HepG2 (cell line): ENCODE data around the gene EMC9. TPM values are rescaled to one million over a fixed set of nuclear protein-coding genes. Genes with fewer than 3 reads are reported as not detected.

Source experiments
- CC2D1A ChIP-seq: sonication (generic); formaldehyde crosslinking; IDR thresholded peaks from 2 replicates; pipeline ENCODE4 v1.8.1; 2023; ENCODE audit warnings: mild to moderate bottlenecking, missing genetic modification reagents
- DMAP1 ChIP-seq: IDR thresholded peaks from 2 replicates; pipeline ENCODE4 v1.6.1; 2016
- EP300 ChIP-seq, 3 experiments: sonication (generic) in 1 of 3; formaldehyde crosslinking in 1 of 3; IDR thresholded peaks; 2 replicates each; pipeline versions ENCODE4 v1.5.1 to v1.6.1; 2011 to 2020; ENCODE audit warnings: low read depth in 2 of 3, low read length in 2 of 3, borderline replicate concordance in 1 of 3, improper control_type of control experiment in 1 of 3, mild to moderate bottlenecking in 1 of 3, missing genetic modification reagents in 1 of 3, moderate library complexity in 1 of 3
- HMGXB4 ChIP-seq, 2 experiments: sonication (generic) in 1 of 2; formaldehyde crosslinking in 1 of 2; IDR thresholded peaks; 2 replicates each; pipeline versions ENCODE4 v1.4.0 to v1.6.1; 2018 to 2020; ENCODE audit warnings: missing genetic modification reagents in 2 of 2, borderline replicate concordance in 1 of 2, low read depth in 1 of 2, mild to moderate bottlenecking in 1 of 2, missing biosample characterization in 1 of 2
- KDM1A ChIP-seq: IDR thresholded peaks from 2 replicates; pipeline ENCODE4 v1.6.1; 2016; ENCODE audit warnings: missing compliant biosample characterization
- MED8 ChIP-seq: sonication (generic); formaldehyde crosslinking; IDR thresholded peaks from 2 replicates; pipeline ENCODE4 v1.8.1; 2023; ENCODE audit warnings: mild to moderate bottlenecking, missing genetic modification reagents; ENCODE audit not compliant: insufficient replicate concordance
- PREB ChIP-seq: sonication (generic); formaldehyde crosslinking; IDR thresholded peaks from 2 replicates; pipeline ENCODE4 v1.4.0; 2020; ENCODE audit warnings: missing genetic modification reagents
- RARA ChIP-seq: IDR thresholded peaks from 2 replicates; pipeline ENCODE4 v1.6.1; 2016; ENCODE audit warnings: missing genetic modification reagents, missing compliant biosample characterization
- TEAD3 ChIP-seq: optimal IDR thresholded peaks from 2 replicates; pipeline ENCODE3; 2016; ENCODE audit warnings: borderline replicate concordance
- THRA ChIP-seq: sonication (generic); formaldehyde crosslinking; IDR thresholded peaks from 2 replicates; pipeline ENCODE4 v1.4.0; 2020; ENCODE audit warnings: missing genetic modification reagents, borderline replicate concordance
- ZBTB1 ChIP-seq: sonication (generic); formaldehyde crosslinking; IDR thresholded peaks from 2 replicates; pipeline ENCODE4 v1.4.0; 2020; ENCODE audit warnings: missing genetic modification reagents, borderline replicate concordance
- ZBTB3 ChIP-seq: sonication (generic); formaldehyde crosslinking; IDR thresholded peaks from 2 replicates; pipeline ENCODE4 v1.4.0; 2020; ENCODE audit warnings: low read depth, mild to moderate bottlenecking, moderate library complexity, missing genetic modification reagents, borderline replicate concordance
- ZFP1 ChIP-seq: IDR thresholded peaks from 2 replicates; pipeline ENCODE4 v1.6.1; 2016
- ZNF33A ChIP-seq: sonication (generic); formaldehyde crosslinking; IDR thresholded peaks from 2 replicates; pipeline ENCODE4 v1.5.1; 2020; ENCODE audit warnings: missing genetic modification reagents, mild to moderate bottlenecking, moderate library complexity, borderline replicate concordance
- ZNF350 ChIP-seq: sonication (generic); formaldehyde crosslinking; IDR thresholded peaks from 2 replicates; pipeline ENCODE4 v1.4.0; 2020; ENCODE audit warnings: mild to moderate bottlenecking, low read depth, missing genetic modification reagents, borderline replicate concordance
- ZNF513 ChIP-seq: sonication (generic); formaldehyde crosslinking; conservative IDR thresholded peaks from 2 replicates; pipeline ENCODE4 v1.5.0; 2020; ENCODE audit warnings: missing genetic modification reagents
- ZNF562 ChIP-seq: sonication (generic); formaldehyde crosslinking; IDR thresholded peaks from 2 replicates; pipeline ENCODE4 v1.8.0; 2022; ENCODE audit warnings: missing genetic modification reagents, borderline replicate concordance
- polyA plus RNA-seq, 8 experiments: library from polyadenylated mRNA; depleted of rRNA in 3 of 8; stranded (reverse) in 7 of 8; unstranded in 1 of 8; fragments of >200 nt; fragmentation: Illumina TruSeq in 4 of 8; extraction: Trizol in 4 of 8; gene quantifications; 2 replicates each; pipeline versions ENCODE4 v1.2.1 to v1.2.3, GENCODE V29; 2011 to 2016; ENCODE audit warnings: low read depth in 4 of 8, missing spikeins in 1 of 8, mixed read lengths in 1 of 8; ENCODE audit not compliant: insufficient read depth in 1 of 8
- total RNA-seq, 5 experiments: library from RNA; depleted of rRNA; stranded (reverse); fragments of >200 nt; fragmentation: Illumina TruSeq; extraction: Trizol; gene quantifications; 2 replicates each; pipeline ENCODE4 v1.2.3, GENCODE V29; 2016; ENCODE audit warnings: low read depth in 1 of 5
- TF ChIP-seq, protein P1 (sequence below): sonication (generic); formaldehyde crosslinking; IDR thresholded peaks from 2 replicates; pipeline ENCODE4 v1.9.0; 2021; ENCODE audit warnings: missing genetic modification reagents, mild to moderate bottlenecking, borderline replicate concordance
- TF ChIP-seq, protein P2 (sequence below): sonication (generic); formaldehyde crosslinking; IDR thresholded peaks from 2 replicates; pipeline ENCODE4 v1.5.0; 2020; ENCODE audit warnings: mild to moderate bottlenecking, low read depth, missing genetic modification reagents, borderline replicate concordance

Gene EMC9
- total and polyA plus RNA-seq, 2 of the 13 experiments (the other 11 are each of a cell fraction or from before 2014, with no cell fraction given): 60.5 to 78.7 TPM

- TF ChIP-seq PREB (CRISPR knock-in tag) (peak; percentile 93; the same call in 1 of the 2 replicates), MED8 (CRISPR knock-in tag) (peak; percentile 11), TEAD3 (CRISPR knock-in tag) (no peak), ZBTB3 (CRISPR knock-in tag) (peak; percentile 2; the same call in 1 of the 2 replicates), ZBTB1 (no peak), HMGXB4 (CRISPR knock-in tag; IDR thresholded peaks at IDR 0.05; ENCODE audit: borderline replicate concordance in 1 of 2, low read depth in 1 of 2) (peak; percentile 59 to 67), KDM1A (CRISPR knock-in tag) (no peak; the same call in 1 of the 2 replicates), ZFP1 (no peak), RARA (CRISPR knock-in tag) (0 out of 2 replicates have a peak, but pooled peaks have one; percentile 13), ZNF33A (CRISPR knock-in tag) (no peak), ZNF562 (CRISPR knock-in tag) (no peak), THRA (CRISPR knock-in tag) (peak; percentile 71; the same call in 1 of the 2 replicates), DMAP1 (CRISPR knock-in tag) (no peak; the same call in none of the 2 replicates), CC2D1A (CRISPR knock-in tag) (no peak), ZNF350 (peak; percentile 75; the same call in 1 of the 2 replicates), ZNF513 (peak; percentile 88; the same call in 1 of the 2 replicates), EP300 (IDR thresholded peaks at IDR 0.05; ENCODE audit: low read depth in 2 of 2, low read length in 2 of 2) (no peak), EP300 (CRISPR knock-in tag; IDR thresholded peaks at IDR 0.05; ENCODE audit: borderline replicate concordance) (peak; percentile 33; the same call in 1 of the 2 replicates)
- TF ChIP-seq, protein P1, sequence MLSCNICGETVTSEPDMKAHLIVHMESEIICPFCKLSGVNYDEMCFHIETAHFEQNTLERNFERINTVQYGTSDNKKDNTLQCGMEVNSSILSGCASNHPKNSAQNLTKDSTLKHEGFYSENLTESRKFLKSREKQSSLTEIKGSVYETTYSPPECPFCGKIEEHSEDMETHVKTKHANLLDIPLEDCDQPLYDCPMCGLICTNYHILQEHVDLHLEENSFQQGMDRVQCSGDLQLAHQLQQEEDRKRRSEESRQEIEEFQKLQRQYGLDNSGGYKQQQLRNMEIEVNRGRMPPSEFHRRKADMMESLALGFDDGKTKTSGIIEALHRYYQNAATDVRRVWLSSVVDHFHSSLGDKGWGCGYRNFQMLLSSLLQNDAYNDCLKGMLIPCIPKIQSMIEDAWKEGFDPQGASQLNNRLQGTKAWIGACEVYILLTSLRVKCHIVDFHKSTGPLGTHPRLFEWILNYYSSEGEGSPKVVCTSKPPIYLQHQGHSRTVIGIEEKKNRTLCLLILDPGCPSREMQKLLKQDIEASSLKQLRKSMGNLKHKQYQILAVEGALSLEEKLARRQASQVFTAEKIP: no peak
- TF ChIP-seq, protein P2, sequence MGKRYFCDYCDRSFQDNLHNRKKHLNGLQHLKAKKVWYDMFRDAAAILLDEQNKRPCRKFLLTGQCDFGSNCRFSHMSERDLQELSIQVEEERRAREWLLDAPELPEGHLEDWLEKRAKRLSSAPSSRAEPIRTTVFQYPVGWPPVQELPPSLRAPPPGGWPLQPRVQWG (CRISPR knock-in tag): no peak
Observed at GRCh38 chr14:24146978-24147760, 5.8 kb upstream of the EMC9 start, which contains the start of gene RNF31 (continued).
